Measurements from ENCODE around the gene MAST4.

The MAST4 gene

GRCh38 chr5:66854416-66854815 lies 258.2 kb downstream of the MAST4 start:
- H3K36me3 ChIP-seq (replicated peaks; ENCODE audit: insufficient read depth, low read length) = no peaks in the 10 kb centered on the region
- H3F3A ChIP-seq (ENCODE audit: insufficient read depth, low read length) = no peaks in the 10 kb centered on the region
- H3K27me3 ChIP-seq (replicated peaks; ENCODE audit: insufficient read depth, low read length) = no peaks in the 10 kb centered on the region
- no peak overlapping the region for H3K4me2 ChIP-seq (ENCODE audit: low read depth, low read length)
- no peaks in the 10 kb centered on the region for H3K9me2 ChIP-seq (replicated peaks; ENCODE audit: insufficient read depth, low read length)
- no peaks in the 10 kb centered on the region for H3K9me3 ChIP-seq (replicated peaks; ENCODE audit: insufficient read depth, low read length)
- no peaks in the 10 kb centered on the region for H3K4me1 ChIP-seq (ENCODE audit: low read length)
- no peak overlapping the region for H2AFZ ChIP-seq (ENCODE audit: low read length)
- H3K27ac ChIP-seq (ENCODE audit: low read length) = no peak overlapping the region
- no peak for DNase-seq
- H4K20me1 ChIP-seq (ENCODE audit: insufficient read depth, low read length) = no peaks in the 10 kb centered on the region
- H3K79me2 ChIP-seq (ENCODE audit: low read length) = no peaks in the 10 kb centered on the region
- H3K9ac ChIP-seq (ENCODE audit: low read length) = no peak overlapping the region
- TF ChIP-seq EZH2phosphoT487 (IDR thresholded peaks at IDR 0.05; ENCODE audit: low read length) (no peak), EZH2 (optimal IDR thresholded peaks at IDR 0.05; ENCODE audit: low read depth, low read length) (no peak)
- TF ChIP-seq, protein P1, sequence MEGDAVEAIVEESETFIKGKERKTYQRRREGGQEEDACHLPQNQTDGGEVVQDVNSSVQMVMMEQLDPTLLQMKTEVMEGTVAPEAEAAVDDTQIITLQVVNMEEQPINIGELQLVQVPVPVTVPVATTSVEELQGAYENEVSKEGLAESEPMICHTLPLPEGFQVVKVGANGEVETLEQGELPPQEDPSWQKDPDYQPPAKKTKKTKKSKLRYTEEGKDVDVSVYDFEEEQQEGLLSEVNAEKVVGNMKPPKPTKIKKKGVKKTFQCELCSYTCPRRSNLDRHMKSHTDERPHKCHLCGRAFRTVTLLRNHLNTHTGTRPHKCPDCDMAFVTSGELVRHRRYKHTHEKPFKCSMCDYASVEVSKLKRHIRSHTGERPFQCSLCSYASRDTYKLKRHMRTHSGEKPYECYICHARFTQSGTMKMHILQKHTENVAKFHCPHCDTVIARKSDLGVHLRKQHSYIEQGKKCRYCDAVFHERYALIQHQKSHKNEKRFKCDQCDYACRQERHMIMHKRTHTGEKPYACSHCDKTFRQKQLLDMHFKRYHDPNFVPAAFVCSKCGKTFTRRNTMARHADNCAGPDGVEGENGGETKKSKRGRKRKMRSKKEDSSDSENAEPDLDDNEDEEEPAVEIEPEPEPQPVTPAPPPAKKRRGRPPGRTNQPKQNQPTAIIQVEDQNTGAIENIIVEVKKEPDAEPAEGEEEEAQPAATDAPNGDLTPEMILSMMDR (IDR thresholded peaks at IDR 0.05; ENCODE audit: low read length) = no peak
- no peak overlapping the region for H3K4me3 ChIP-seq (ENCODE audit: low read length)

DNA sequence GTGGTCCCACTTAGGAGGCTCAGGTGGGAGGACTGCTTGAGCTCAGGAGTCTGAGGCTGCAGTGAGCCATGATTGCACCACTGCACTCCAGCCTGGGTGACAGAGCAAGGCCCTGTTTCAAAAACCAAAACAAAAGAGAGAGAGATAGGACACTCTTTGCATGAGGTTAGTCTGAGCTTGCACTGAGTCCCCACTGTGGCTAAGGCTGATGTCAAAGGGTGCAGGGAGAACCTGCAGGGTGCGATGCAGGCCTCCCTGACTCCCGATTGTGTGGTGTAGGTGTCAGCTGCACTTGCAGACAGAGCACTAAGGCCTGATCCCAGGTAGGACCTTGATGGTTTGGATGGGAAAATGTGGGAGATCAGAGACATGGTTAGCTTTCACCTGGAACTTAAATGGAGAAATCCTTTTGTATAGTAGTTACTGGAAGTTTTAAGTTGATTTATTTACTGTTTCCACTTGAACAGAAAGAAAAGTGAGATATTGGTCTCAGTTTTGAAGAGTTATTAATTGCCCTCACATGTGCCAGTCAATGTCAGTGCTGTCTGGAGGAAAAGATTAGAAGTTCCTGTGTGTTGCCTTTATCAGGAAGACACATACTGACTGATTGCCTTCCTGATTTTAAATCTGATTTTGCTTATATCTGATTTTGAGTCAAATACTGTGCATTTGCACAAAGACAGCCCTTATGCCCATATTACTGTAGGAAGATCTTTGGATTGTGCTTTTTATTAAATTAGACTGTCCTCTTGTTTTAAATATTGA lies 260.0 kb downstream of the MAST4 start:
- Histone ChIP-seq H3K4me1 (ENCODE audit: low read length) (no peaks in the 10 kb centered on the region), H3F3A (ENCODE audit: insufficient read depth, low read length) (no peaks in the 10 kb centered on the region), H4K20me1 (ENCODE audit: insufficient read depth, low read length) (no peaks in the 10 kb centered on the region), H3K9me3 (replicated peaks; ENCODE audit: insufficient read depth, low read length) (no peaks in the 10 kb centered on the region), H3K79me2 (ENCODE audit: low read length) (no peaks in the 10 kb centered on the region), H3K27ac (ENCODE audit: low read length) (no peak overlapping the region), H2AFZ (ENCODE audit: low read length) (no peak overlapping the region), H3K36me3 (replicated peaks; ENCODE audit: insufficient read depth, low read length) (no peaks in the 10 kb centered on the region), H3K9me2 (replicated peaks; ENCODE audit: insufficient read depth, low read length) (no peaks in the 10 kb centered on the region), H3K27me3 (replicated peaks; ENCODE audit: insufficient read depth, low read length) (no peaks in the 10 kb centered on the region), H3K4me3 (ENCODE audit: low read length) (no peak overlapping the region), H3K9ac (ENCODE audit: low read length) (no peak overlapping the region), H3K4me2 (ENCODE audit: low read depth, low read length) (no peak overlapping the region)
- no peak for DNase-seq
- TF ChIP-seq EZH2 (optimal IDR thresholded peaks at IDR 0.05; ENCODE audit: low read depth, low read length) (no peak), EZH2phosphoT487 (IDR thresholded peaks at IDR 0.05; ENCODE audit: low read length) (no peak)
- TF ChIP-seq, protein P1 (IDR thresholded peaks at IDR 0.05; ENCODE audit: low read length) = no peak

GRCh38 chr5:66859526-66859925 lies 263.3 kb downstream of the MAST4 start:
- no peak overlapping the region for H3K4me2 ChIP-seq (ENCODE audit: low read depth, low read length)
- no peaks in the 10 kb centered on the region for H3F3A ChIP-seq (ENCODE audit: insufficient read depth, low read length)
- no peak for DNase-seq
- no peaks in the 10 kb centered on the region for H3K4me1 ChIP-seq (ENCODE audit: low read length)
- TF ChIP-seq EZH2phosphoT487 (IDR thresholded peaks at IDR 0.05; ENCODE audit: low read length) (no peak), EZH2 (optimal IDR thresholded peaks at IDR 0.05; ENCODE audit: low read depth, low read length) (no peak)
- TF ChIP-seq, protein P1 (IDR thresholded peaks at IDR 0.05; ENCODE audit: low read length) = no peak
- no peaks in the 10 kb centered on the region for H3K9me2 ChIP-seq (replicated peaks; ENCODE audit: insufficient read depth, low read length)
- H3K27ac ChIP-seq (ENCODE audit: low read length) = no peak overlapping the region
- H3K79me2 ChIP-seq (ENCODE audit: low read length) = no peaks in the 10 kb centered on the region
- no peaks in the 10 kb centered on the region for H3K27me3 ChIP-seq (replicated peaks; ENCODE audit: insufficient read depth, low read length)
- H3K36me3 ChIP-seq (replicated peaks; ENCODE audit: insufficient read depth, low read length) = no peaks in the 10 kb centered on the region
- H2AFZ ChIP-seq (ENCODE audit: low read length) = no peak overlapping the region
- H3K9ac ChIP-seq (ENCODE audit: low read length) = no peak overlapping the region
- H3K4me3 ChIP-seq (ENCODE audit: low read length) = no peak overlapping the region
- H3K9me3 ChIP-seq (replicated peaks; ENCODE audit: insufficient read depth, low read length) = no peaks in the 10 kb centered on the region
- no peaks in the 10 kb centered on the region for H4K20me1 ChIP-seq (ENCODE audit: insufficient read depth, low read length)

Measured in MM.1S (cell line).